Hepatocyte (in vitro differentiated cells): ENCODE data around the gene CEP85L. TPM values are rescaled to one million over a fixed set of nuclear protein-coding genes. Genes with fewer than 3 reads are reported as not detected.

Experiments
- DNase-seq: peaks from one replicate; pipeline ENCODE4 v3.0.0-alpha.2; 2016; ENCODE audit warnings: low spot score
- H2AFZ ChIP-seq: fragments of 200-600 bp; sonication (generic); 2 replicates; pipeline ENCODE4 v1.6.0; 2016; ENCODE audit warnings: antibody characterized with exemption, mild to moderate bottlenecking
- H3K27ac ChIP-seq: fragments of 200-600 bp; sonication (generic); 2 replicates; pipeline ENCODE4 v1.5.1; 2016; ENCODE audit warnings: mild to moderate bottlenecking
- H3K27me3 ChIP-seq: fragments of 200-600 bp; sonication (generic); 2 replicates; pipeline ENCODE4 v1.6.1; 2016
- H3K36me3 ChIP-seq: fragments of 200-600 bp; sonication (generic); replicated peaks from 2 replicates; pipeline ENCODE4 v1.5.1; 2016; ENCODE audit warnings: low read depth; ENCODE audit not compliant: insufficient read depth
- H3K4me1 ChIP-seq: fragments of 200-600 bp; sonication (generic); 2 replicates; pipeline ENCODE4 v1.5.1; 2016; ENCODE audit warnings: mild to moderate bottlenecking, moderate library complexity; ENCODE audit not compliant: insufficient read depth
- H3K4me2 ChIP-seq: fragments of 200-600 bp; sonication (generic); 2 replicates; pipeline ENCODE4 v1.6.0; 2016
- H3K4me3 ChIP-seq: fragments of 200-600 bp; sonication (generic); 2 replicates; pipeline ENCODE4 v1.5.1; 2016; ENCODE audit warnings: mild to moderate bottlenecking
- H3K79me2 ChIP-seq: fragments of 200-600 bp; sonication (generic); 2 replicates; pipeline ENCODE4 v1.6.0; 2017; ENCODE audit warnings: mild to moderate bottlenecking
- H3K9me2 ChIP-seq: fragments of 200-600 bp; sonication (generic); replicated peaks from 2 replicates; pipeline ENCODE4 v1.6.0; 2017; ENCODE audit warnings: mild to moderate bottlenecking; ENCODE audit not compliant: insufficient read depth
- H3K9me3 ChIP-seq: fragments of 200-600 bp; sonication (generic); 2 replicates; pipeline ENCODE4 v1.5.1; 2016; ENCODE audit warnings: low read depth, mild to moderate bottlenecking
- H4K20me1 ChIP-seq: fragments of 200-600 bp; sonication (generic); 2 replicates; pipeline ENCODE4 v1.6.0; 2016; ENCODE audit warnings: mild to moderate bottlenecking; ENCODE audit not compliant: insufficient read depth, poor library complexity, severe bottlenecking
- EZH2 ChIP-seq: fragments of 200-600 bp; sonication (generic); IDR thresholded peaks from 2 replicates; pipeline ENCODE4 v1.6.1; 2016; ENCODE audit warnings: antibody characterized with exemption, mild to moderate bottlenecking, borderline replicate concordance
- EZH2phosphoT487 ChIP-seq: fragments of 200-600 bp; sonication (generic); IDR thresholded peaks from one replicate; pipeline ENCODE4 v1.6.1; 2018; ENCODE audit warnings: antibody characterized with exemption, mild to moderate bottlenecking, low read depth, moderate library complexity; ENCODE audit not compliant: unreplicated experiment, severe bottlenecking
- polyA plus RNA-seq: library from polyadenylated mRNA; unstranded; fragments of >200 nt; fragmentation: Nextera tagmentation; extraction: Ambion mirVana; gene quantifications from 2 replicates; pipeline ENCODE4 v1.2.1, GENCODE V29; 2016
- total RNA-seq: library from RNA; depleted of rRNA; stranded (reverse); fragments of >200 nt; gene quantifications from 2 replicates; pipeline ENCODE4 v1.2.3, GENCODE V29; 2014
- TF ChIP-seq, protein P1 (sequence below): fragments of 200-600 bp; sonication (generic); IDR thresholded peaks from 2 replicates; pipeline ENCODE4 v1.5.1; 2016; ENCODE audit warnings: antibody characterized with exemption, mild to moderate bottlenecking; ENCODE audit not compliant: poor library complexity

CEP85L gene
- total and polyA plus RNA-seq, 2 experiments from 2014 or later, result 17.8 to 38.5 TPM

DNA sequence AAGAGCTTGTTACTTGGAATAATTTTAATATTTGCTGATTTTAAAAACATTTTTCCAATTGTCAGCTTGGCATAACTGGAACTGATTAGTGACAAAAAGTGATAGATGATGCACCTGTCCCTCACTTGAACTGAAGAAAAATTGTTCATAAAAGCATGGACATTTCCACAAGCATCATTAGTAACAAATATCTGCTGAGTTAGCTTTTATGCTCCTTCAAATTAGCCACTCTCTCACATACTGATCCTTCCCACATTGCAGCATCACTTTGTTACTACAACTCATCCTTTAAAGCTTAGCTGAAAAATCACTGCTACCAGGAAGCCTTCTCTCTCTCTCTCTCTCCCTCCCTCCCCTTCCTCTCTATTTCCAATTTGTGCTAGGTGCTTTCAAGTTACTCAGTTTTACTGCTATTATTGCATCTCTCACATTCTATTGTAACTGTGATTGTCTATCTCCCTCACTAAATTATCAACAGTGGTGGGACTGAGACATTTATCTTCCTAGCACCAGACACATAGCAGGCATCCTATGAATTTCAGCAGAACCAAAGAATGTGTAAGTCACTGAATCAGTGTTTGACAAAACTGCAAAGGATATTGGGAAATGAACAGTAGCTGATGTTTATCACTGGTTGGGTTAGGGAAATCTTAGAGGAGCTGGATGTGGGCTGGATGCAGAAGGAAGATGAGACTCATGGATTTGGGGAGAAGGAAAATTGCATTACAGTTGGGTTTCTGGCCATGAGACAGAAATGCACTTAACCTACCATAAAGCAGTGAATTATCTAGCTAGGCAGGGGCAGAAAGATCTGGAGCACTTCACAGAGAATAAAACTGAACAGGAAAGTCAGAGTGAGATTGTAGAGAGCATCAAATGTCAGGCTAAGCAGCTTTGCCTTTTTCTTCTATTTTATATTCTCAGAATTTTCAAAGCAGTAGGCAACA, 231.7 kb downstream of the CEP85L start:
- Histone ChIP-seq H3K9me3 (no peaks in the 10 kb centered on the region), H3K36me3 (no peaks in the 10 kb centered on the region), H4K20me1 (no peaks in the 10 kb centered on the region), H2AFZ (no peak overlapping the region), H3K4me3 (no peak overlapping the region), H3K4me1 (no peaks in the 10 kb centered on the region), H3K27ac (no peak overlapping the region), H3K4me2 (no peak overlapping the region), H3K9me2 (no peaks in the 10 kb centered on the region), H3K27me3 (no peaks in the 10 kb centered on the region), H3K79me2 (no peaks in the 10 kb centered on the region)
- TF ChIP-seq EZH2phosphoT487 (no peak), EZH2 (no peak)
- TF ChIP-seq, protein P1, sequence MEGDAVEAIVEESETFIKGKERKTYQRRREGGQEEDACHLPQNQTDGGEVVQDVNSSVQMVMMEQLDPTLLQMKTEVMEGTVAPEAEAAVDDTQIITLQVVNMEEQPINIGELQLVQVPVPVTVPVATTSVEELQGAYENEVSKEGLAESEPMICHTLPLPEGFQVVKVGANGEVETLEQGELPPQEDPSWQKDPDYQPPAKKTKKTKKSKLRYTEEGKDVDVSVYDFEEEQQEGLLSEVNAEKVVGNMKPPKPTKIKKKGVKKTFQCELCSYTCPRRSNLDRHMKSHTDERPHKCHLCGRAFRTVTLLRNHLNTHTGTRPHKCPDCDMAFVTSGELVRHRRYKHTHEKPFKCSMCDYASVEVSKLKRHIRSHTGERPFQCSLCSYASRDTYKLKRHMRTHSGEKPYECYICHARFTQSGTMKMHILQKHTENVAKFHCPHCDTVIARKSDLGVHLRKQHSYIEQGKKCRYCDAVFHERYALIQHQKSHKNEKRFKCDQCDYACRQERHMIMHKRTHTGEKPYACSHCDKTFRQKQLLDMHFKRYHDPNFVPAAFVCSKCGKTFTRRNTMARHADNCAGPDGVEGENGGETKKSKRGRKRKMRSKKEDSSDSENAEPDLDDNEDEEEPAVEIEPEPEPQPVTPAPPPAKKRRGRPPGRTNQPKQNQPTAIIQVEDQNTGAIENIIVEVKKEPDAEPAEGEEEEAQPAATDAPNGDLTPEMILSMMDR, result no peak
- no peak for DNase-seq

Other genes with a start within 250 kb of the CEP85L start
- 0.80 TPM in 1 of 2 replicates, not detected in the other for gene PLN, start 103.3 kb downstream of the CEP85L start, total RNA-seq
- gene PLN, start 103.3 kb downstream of the CEP85L start, polyA plus RNA-seq, result 0.40 and 0.69 TPM in 2 replicates
- 29.1 and 32.7 TPM in 2 replicates for gene ASF1A, start 242.6 kb upstream of the CEP85L start, total RNA-seq
- 22.3 and 23.0 TPM in 2 replicates for gene ASF1A, start 242.6 kb upstream of the CEP85L start, polyA plus RNA-seq